Measurements from ENCODE around the gene AATK. TPM values are rescaled to one million over a fixed set of nuclear protein-coding genes. Genes with fewer than 3 reads are reported as not detected.

The AATK gene
- total RNA-seq, 1 experiment from 2014 or later, result 0.46 TPM

- Histone ChIP-seq H3K79me2 (ENCODE audit: low read depth) (no peaks in the 10 kb centered on the region), H3K4me3 (no peak overlapping the region), H2AFZ (no peak overlapping the region), H4K20me1 (ENCODE audit: insufficient read depth) (no peaks in the 10 kb centered on the region), H3K9me3 (ENCODE audit: insufficient read depth, low read depth) (no peaks in the 10 kb centered on the region), H3K4me1 (replicated peaks; ENCODE audit: insufficient read depth) (no peaks in the 10 kb centered on the region), H3K9me2 (ENCODE audit: insufficient read depth) (no peaks in the 10 kb centered on the region), H3F3A (ENCODE audit: insufficient read depth, low read depth) (no peaks in the 10 kb centered on the region), H3K27ac (no peak overlapping the region), H3K36me3 (ENCODE audit: low read depth) (no peaks in the 10 kb centered on the region), H3K27me3 (ENCODE audit: insufficient read depth, low read depth) (no peaks in the 10 kb centered on the region), H3K4me2 (no peak overlapping the region)
- intact Hi-C loops (cut with micrococcal nuclease; ENCODE audit: unreplicated experiment), result no loop called here
- BruUV-seq (replicated peaks), result no TSS peak
- ChIA-PET CTCF (no interaction called here), POLR2A (ENCODE audit: unreplicated experiment) (no interaction called here)
- TF ChIP-seq, protein P1, sequence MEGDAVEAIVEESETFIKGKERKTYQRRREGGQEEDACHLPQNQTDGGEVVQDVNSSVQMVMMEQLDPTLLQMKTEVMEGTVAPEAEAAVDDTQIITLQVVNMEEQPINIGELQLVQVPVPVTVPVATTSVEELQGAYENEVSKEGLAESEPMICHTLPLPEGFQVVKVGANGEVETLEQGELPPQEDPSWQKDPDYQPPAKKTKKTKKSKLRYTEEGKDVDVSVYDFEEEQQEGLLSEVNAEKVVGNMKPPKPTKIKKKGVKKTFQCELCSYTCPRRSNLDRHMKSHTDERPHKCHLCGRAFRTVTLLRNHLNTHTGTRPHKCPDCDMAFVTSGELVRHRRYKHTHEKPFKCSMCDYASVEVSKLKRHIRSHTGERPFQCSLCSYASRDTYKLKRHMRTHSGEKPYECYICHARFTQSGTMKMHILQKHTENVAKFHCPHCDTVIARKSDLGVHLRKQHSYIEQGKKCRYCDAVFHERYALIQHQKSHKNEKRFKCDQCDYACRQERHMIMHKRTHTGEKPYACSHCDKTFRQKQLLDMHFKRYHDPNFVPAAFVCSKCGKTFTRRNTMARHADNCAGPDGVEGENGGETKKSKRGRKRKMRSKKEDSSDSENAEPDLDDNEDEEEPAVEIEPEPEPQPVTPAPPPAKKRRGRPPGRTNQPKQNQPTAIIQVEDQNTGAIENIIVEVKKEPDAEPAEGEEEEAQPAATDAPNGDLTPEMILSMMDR (conservative IDR thresholded peaks at IDR 0.05), result no peak
- TF ChIP-seq EZH2 (IDR thresholded peaks at IDR 0.05; ENCODE audit: low read depth), result no peak
- DNase-seq, result no peak
Observed at GRCh38 chr17:81123052-81124048, 42.7 kb downstream of the AATK start.

DNA sequence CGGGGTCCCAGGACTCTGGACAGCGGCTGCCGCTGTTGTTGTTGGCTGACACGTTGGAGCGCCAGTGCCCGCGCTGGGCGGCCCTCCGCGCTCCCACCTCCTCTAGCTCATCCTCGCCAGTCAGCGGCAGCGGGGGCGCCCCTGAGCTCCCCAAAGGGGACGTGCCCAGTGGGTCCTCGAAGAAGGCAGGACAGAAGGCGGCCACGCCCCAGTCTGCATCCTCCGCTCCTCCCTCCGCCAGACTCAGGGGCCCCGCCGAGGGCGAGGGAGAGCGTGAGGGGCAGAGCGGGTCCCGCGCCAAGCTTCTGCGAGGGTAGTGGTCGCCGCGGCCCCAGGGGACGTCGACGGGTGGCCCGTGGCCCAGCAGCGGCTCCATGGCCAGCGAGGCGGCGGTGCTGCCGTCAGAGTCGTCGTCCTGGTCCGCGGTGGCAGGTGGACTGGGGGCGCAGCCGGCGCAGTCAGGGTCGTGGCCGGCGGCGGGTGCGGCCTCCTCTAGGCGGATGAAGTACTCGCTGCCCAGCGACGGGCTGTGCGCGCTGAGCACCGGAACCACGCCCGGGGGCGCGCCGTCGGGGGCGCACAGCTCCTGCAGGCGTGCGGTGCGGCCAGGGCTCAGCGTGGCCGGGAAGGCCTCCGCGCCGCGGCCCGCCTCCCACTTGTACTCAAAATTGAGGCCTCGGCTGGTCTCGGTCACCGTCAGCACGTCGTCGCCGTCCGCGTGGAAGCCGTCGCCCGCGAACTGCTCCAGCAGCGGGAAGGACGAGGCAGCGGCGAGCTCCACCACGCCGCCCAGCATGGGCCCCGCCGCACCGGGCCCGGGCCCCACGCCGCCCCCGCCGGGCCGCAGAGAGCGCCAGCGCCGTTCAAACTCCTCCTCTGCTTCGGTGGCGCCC, 43.9 kb downstream of the AATK start:
- no peaks in the 10 kb centered on the region for H3K9me2 ChIP-seq (ENCODE audit: insufficient read depth)
- CTCF ChIA-PET, result no interaction called here

More for the DNA sequence above, 43.9 kb downstream of the AATK start:
- no peaks in the 10 kb centered on the region for H3K4me1 ChIP-seq (replicated peaks; ENCODE audit: insufficient read depth)
- H3K4me2 ChIP-seq, result no peak overlapping the region
- no peak overlapping the region for H2AFZ ChIP-seq
- H3F3A ChIP-seq (ENCODE audit: insufficient read depth, low read depth), result no peaks in the 10 kb centered on the region
- H3K79me2 ChIP-seq (ENCODE audit: low read depth), result no peaks in the 10 kb centered on the region
- no peak for TF ChIP-seq EZH2 (IDR thresholded peaks at IDR 0.05; ENCODE audit: low read depth)
- TF ChIP-seq, protein P1 (conservative IDR thresholded peaks at IDR 0.05), result no peak
- no peaks in the 10 kb centered on the region for H3K36me3 ChIP-seq (ENCODE audit: low read depth)
- POLR2A ChIA-PET (ENCODE audit: unreplicated experiment), result no interaction called here
- H3K27me3 ChIP-seq (ENCODE audit: insufficient read depth, low read depth), result no peaks in the 10 kb centered on the region
- DNase-seq, result no peak
- H3K4me3 ChIP-seq, result no peak overlapping the region
- no peaks in the 10 kb centered on the region for H4K20me1 ChIP-seq (ENCODE audit: insufficient read depth)
- no peak overlapping the region for H3K27ac ChIP-seq
- no TSS peak for BruUV-seq (replicated peaks)
- no peaks in the 10 kb centered on the region for H3K9me3 ChIP-seq (ENCODE audit: insufficient read depth, low read depth)
- intact Hi-C loops (cut with micrococcal nuclease; ENCODE audit: unreplicated experiment), result no loop called here
